HepG2 (cell line): Measurements from ENCODE around the gene DUSP7.

Experiments used
- CTCF ChIP-seq: sonication (generic); formaldehyde crosslinking; IDR thresholded peaks from 2 replicates; pipeline ENCODE4 v1.5.0; 2020; ENCODE audit warnings: mild to moderate bottlenecking, missing genetic modification reagents, moderate library complexity
- HOXA3 ChIP-seq: sonication (generic); formaldehyde crosslinking; IDR thresholded peaks from 2 replicates; pipeline ENCODE4 v1.5.0; 2020; ENCODE audit warnings: missing genetic modification reagents
- TCF12 ChIP-seq, 2 experiments: fragments of 450-650 bp in 1 of 2; sonication (generic) in 1 of 2; formaldehyde crosslinking in 1 of 2; IDR thresholded peaks; 2 replicates each; pipeline versions ENCODE4 v1.6.1 to v1.8.0; 2017 to 2022; ENCODE audit warnings: antibody characterized with exemption in 1 of 2, mild to moderate bottlenecking in 1 of 2, missing genetic modification reagents in 1 of 2, moderate library complexity in 1 of 2
- ZNF720 ChIP-seq: sonication (generic); formaldehyde crosslinking; IDR thresholded peaks from 2 replicates; pipeline ENCODE4 v1.4.0; 2020; ENCODE audit warnings: missing genetic modification reagents

DNA sequence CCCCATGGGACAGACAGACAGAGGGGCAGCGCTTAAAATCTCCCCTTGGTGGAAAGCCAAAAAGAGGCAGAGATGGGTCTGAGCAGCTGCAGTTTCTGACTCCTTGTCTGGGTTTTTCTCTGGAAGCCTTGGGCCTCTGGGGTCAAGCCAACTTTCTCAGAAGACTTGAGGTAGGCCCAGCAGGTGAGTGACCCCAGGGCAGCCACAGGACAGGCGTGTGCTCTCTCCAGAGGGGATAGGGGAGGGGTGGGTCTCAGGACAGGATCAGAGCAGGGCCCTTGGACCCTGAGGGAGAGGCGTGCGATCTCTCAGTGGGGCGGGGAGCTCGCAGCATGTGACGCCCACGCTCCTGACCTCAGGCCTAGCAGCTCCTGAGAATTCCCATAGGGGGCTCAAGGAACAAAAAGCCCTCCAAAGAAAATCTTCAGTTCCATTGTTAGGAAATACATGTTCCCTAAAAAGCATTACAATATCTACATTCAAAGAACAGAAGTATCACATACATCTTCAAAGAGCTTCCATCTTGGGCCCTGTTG is 34.6 kb upstream of the DUSP7 start:
- TF ChIP-seq ZNF720 (CRISPR knock-in tag) (no peak), TCF12 (IDR thresholded peaks at IDR 0.05) (no peak), TCF12 (CRISPR knock-in tag; IDR thresholded peaks at IDR 0.05) (no peak), HOXA3 (CRISPR knock-in tag) (no peak), CTCF (no peak)
